22Rv1 (cell line): ENCODE data around the gene PROB1.

Experiments
- H3K27ac ChIP-seq: fragments of 450-650 bp; 2 replicates; pipeline ENCODE4 v1.5.1; 2017
- CTCF ChIP-seq: fragments of 450-650 bp; IDR thresholded peaks from 2 replicates; pipeline ENCODE4 v1.5.1; 2017; ENCODE audit warnings: mild to moderate bottlenecking
- ZFX ChIP-seq: fragments of 450-650 bp; IDR thresholded peaks from 2 replicates; pipeline ENCODE4 v1.6.1; 2017; ENCODE audit warnings: antibody characterized with exemption, borderline replicate concordance

Gene PROB1

GRCh38 chr5:139430015-139430414 lies 35.1 kb upstream of the PROB1 start:
- H3K27ac ChIP-seq, result no peak overlapping the region
- TF ChIP-seq ZFX (no peak), CTCF (no peak)

- no peak for TF ChIP-seq ZFX
- TF ChIP-seq CTCF, result no peak
- no peak overlapping the region for H3K27ac ChIP-seq
Measured at GRCh38 chr5:139426203-139426885, 31.4 kb upstream of the PROB1 start.

GRCh38 chr5:139425497-139425896 lies 30.6 kb upstream of the PROB1 start:
- H3K27ac ChIP-seq, result no peak overlapping the region
- no peak for TF ChIP-seq CTCF
- TF ChIP-seq ZFX, result no peak

- H3K27ac ChIP-seq, result no peak overlapping the region
- no peak for TF ChIP-seq ZFX
- TF ChIP-seq CTCF, result peak; percentile 84
Measured at GRCh38 chr5:139422307-139422893, 27.5 kb upstream of the PROB1 start.

- H3K27ac ChIP-seq, result no peak overlapping the region
- TF ChIP-seq ZFX (no peak), CTCF (no peak)
Measured at GRCh38 chr5:139419226-139420192, 24.6 kb upstream of the PROB1 start.

- H3K27ac ChIP-seq, result no peak overlapping the region
- TF ChIP-seq ZFX (no peak), CTCF (no peak)
Measured at GRCh38 chr5:139418793-139419192, 23.9 kb upstream of the PROB1 start.

- TF ChIP-seq ZFX (no peak), CTCF (no peak)
- H3K27ac ChIP-seq, result no peak overlapping the region
Measured at GRCh38 chr5:139417214-139417613, 22.3 kb upstream of the PROB1 start.
